C4-2B (cell line): ENCODE measurements around the gene NCOA7.
A peak's percentile ranks its signal among the peaks of the same experiment; 100 is the strongest.

Source experiments
- H3K27ac ChIP-seq: fragments of 450-650 bp; 2 replicates; pipeline ENCODE4 v1.5.1; 2017
- CTCF ChIP-seq: fragments of 450-650 bp; conservative IDR thresholded peaks from 2 replicates; pipeline ENCODE4 v1.5.1; 2017; ENCODE audit warnings: mild to moderate bottlenecking
- ZFX ChIP-seq: fragments of 450-650 bp; IDR thresholded peaks from 2 replicates; pipeline ENCODE4 v1.6.1; 2017

The NCOA7 gene

GRCh38 chr6:125790358-125791150 lies at the start of gene NCOA7:
NCOA7 (plus strand) TSS chr6:125790960; CDS start chr6:125815355, 24,395 bp downstream.
- peak within 1 kb of the TSS; percentile 85 for H3K27ac ChIP-seq
- TF ChIP-seq CTCF (no peak; the same call in 1 of the 2 replicates), ZFX (peak; percentile 96)

GRCh38 chr6:125741336-125741735 lies 49.4 kb upstream of the NCOA7 start:
- no peak for TF ChIP-seq ZFX
- TF ChIP-seq CTCF, result no peak
- H3K27ac ChIP-seq, result no peak overlapping the region

- TF ChIP-seq ZFX, result no peak
- TF ChIP-seq CTCF, result no peak
- no peak overlapping the region for H3K27ac ChIP-seq
Measured at GRCh38 chr6:125742024-125742423, 48.7 kb upstream of the NCOA7 start.

GRCh38 chr6:125742464-125743120 lies 48.2 kb upstream of the NCOA7 start:
- H3K27ac ChIP-seq, result no peak overlapping the region
- TF ChIP-seq ZFX (no peak), CTCF (no peak)

- TF ChIP-seq ZFX (no peak), CTCF (no peak)
- H3K27ac ChIP-seq, result no peak overlapping the region
Measured at GRCh38 chr6:125743604-125744003, 47.2 kb upstream of the NCOA7 start.

- H3K27ac ChIP-seq, result no peak overlapping the region
- no peak for TF ChIP-seq CTCF
- TF ChIP-seq ZFX, result no peak
Measured at GRCh38 chr6:125745281-125746018, 45.3 kb upstream of the NCOA7 start.

GRCh38 chr6:125746019-125746414 lies 44.7 kb upstream of the NCOA7 start:
- TF ChIP-seq CTCF, result no peak
- TF ChIP-seq ZFX, result no peak
- H3K27ac ChIP-seq, result no peak overlapping the region
